GM19025 (cell line): ENCODE results near the gene JMJD4.
A peak's percentile ranks its signal among the peaks of the same experiment; 100 is the strongest.

Experiments
- ATAC-seq: cut with Tn5 transposase; IDR thresholded peaks from one replicate; pipeline ENCODE4 v1.9.1; 2021; ENCODE audit warnings: mild to moderate bottlenecking, low read depth, moderate library complexity; ENCODE audit not compliant: unreplicated experiment

JMJD4 gene

DNA sequence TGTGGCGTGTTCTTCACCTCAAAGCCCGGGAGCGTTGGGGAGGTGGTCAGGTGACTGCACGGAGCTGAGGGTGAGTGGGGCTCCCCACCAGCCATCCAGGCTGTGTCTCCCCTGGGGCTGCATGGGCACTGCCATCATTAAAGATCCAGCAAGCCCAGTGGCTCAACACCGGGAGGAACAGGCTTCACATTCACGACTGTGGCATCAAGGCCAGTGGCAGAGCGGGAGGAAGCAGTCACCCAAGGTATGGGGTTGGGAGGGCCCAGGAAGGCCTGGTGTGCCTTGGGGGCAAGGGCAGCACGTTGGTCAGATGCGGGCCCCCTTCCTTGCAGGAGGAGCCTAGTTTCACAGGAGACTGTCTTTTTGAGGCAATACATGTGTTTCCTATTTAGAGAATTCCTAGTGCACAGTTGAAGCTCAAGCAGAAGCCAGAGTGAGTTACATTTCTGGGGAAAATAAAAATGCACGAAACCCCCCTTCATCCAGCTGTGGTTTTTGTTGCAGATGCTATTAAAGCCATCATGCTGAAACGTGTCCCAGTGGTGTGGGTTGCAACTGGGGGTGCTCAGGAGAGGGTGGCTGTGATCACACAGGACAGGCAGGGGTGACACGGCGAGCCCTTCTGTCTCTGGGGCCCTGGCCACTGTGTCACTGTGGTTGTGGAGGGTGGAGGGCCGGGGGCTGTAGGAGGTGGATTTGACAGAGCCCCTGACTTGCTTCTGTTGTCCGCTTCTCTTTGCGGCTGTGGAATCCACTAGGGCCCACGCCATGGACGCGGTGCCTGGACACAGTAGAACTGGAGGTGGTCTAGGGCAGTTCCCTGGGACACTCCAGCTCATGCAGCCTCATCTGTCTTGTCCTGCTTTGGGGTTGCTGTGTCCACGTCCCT is 34.2 kb upstream of the JMJD4 start:
- no peak for ATAC-seq

DNA sequence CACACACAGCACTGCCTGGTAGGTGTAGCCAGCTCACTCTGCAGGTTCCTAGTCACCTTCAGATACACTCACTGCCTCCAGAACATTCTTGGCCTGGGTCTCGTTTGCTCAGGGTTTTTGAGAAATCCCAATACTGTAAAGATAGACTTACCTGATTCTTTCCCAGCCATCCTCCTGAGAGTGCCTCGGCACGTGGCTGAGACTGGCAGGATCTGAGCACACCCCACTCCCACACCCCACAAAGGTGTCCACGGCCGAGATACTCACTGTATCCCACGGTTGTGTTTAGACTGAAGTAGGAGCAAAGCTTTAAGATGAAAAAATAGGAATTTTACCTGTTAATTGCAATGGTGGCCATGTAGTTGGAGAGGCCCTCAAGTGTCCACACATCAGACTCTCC is 33.5 kb upstream of the JMJD4 start:
- ATAC-seq: no peak

DNA sequence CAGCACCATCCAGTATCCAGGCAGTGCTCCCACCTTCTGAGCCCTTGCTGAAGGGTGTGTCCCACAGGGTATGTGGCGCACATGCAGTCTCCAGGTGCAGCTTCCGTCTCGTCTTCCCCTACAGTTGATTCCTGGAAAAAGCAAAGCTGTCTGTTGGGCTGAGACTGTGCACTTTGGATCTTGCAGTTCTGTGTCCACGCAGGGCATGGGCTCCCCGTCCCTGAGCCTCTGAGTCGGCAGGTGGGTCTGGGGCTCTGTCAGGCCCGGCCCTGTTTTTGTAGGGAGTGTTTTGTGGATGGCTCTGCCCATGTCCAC is 33.0 kb upstream of the JMJD4 start:
- ATAC-seq: no peak

DNA sequence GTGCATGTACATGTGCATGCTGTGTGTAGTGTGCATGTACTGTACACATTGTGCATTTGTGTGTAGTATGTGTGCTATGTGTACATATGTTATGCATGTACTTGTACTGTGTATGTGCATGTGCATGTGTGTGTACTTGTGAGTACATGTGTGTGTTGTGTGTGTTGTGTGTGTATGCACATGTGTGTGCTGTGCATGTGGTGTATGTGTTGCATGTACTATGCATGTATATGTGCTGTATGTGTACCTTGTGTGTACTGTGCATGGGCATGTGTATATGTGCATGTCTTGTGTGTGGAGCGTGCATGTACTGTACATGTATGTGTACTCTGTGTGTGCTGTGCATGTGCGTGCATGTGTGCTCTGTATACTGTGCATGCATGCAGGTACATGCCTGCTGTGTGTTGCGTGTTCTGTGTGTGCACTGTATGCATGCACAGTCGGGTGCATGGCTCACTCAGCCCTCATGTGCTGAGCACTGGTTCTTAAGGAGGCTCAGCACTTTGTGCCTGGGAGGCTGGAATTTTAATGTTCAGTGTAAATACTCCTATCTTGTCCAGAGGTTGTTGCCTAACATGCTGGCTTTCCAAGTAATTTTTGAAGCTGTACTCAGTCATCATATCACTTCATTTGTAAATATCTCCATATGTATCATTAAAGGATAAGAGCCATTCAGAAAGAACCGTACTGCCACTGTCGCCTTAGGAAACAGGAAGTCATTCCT is 32.5 kb upstream of the JMJD4 start:
- no peak for ATAC-seq

DNA sequence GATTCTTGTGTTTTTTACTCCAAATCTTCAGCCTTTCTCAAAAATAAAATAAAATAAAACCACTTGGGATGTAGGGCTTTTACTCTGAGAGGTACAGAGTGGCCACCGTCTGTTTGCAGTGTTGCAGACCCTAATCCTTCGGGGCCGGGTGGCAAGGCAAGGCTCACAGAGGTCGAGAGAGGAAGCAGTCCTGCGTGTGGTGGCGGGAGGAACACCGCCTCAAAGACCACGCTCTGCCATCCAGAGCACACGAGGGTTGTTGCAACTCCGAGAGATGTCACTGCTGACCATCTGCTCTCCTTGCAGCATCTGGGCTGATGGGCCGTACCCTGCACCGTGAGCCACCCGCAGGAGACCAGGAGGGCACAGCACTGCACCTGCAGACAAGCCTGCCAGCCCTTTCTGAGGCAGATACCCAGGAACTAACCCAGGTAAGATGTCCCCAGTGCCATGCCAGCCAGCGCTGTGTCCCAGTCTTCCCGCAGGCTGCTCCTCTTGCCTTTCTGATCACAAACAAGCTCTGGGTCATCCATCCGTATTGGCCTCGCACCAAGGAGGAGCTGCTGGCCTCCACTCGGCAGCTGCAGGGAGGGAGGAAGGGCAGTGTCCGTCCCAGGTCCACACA is 31.7 kb upstream of the JMJD4 start:
- no peak for ATAC-seq

DNA sequence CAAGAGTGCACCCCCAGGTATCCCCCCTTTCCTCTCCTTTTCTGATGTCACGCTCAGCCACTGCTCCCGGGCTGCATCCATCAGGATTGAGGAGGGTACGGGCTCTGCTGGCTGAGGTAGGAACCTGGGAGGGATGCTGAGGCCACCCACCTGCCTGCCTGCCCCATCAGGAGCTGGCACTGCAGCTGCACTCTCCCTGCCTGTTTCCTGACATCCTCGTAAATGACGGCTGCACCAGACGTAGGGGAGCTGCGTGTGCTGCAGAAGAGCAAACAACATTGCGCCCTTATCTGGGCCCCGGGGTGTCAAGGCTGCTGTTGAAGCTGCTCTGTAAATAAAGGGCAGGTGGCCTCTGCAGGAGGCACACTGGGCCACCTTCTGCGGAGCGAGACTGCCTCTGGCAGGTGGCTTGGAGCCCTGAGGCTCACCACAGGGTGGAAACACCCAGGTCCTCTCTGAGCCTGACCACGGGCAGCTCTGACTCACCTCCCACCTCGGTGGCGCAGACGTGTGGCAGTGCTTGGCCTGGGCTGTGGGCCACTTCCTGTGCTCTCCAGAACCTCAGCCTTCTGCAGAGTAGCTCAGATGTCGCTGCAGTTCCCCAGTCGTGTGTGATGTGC is 31.0 kb upstream of the JMJD4 start:
- ATAC-seq: no peak

DNA sequence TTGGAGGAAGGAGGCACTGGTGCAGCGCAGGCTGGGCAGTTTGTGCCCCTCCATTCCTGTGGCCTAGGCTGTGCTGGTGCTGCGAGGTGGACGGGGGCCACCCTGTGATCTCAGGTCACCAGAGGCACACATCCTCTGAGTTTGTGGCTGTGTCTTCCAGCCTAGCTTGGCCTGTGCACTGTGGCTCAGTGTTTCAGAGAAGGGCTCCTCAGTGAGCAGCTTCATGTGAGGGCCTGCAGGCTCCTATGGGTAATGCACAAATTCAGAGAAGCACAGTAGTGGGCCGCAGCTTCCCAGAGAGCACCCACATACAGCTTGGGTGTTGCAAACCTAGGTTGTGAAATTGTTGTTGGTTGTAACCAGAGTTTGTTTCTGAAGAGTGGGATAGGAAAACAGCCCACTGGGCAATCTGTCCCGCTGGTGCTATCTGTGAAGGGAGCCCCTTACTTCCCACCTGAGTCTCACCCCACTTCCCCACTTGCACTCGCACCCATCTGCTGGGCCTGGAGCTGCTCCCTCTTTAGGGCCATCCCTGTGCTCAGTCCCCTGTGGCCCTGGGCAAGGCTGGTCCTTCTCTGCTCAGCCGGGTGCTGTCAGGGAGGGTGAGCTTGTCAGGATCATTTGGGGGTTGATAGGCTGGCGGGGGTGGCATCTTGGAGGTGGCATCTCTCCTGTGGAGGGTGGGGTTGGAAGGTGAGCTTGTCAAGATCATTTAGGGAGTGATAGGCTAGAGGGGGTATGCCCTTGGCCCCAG is 30.3 kb upstream of the JMJD4 start:
- ATAC-seq: no peak

DNA sequence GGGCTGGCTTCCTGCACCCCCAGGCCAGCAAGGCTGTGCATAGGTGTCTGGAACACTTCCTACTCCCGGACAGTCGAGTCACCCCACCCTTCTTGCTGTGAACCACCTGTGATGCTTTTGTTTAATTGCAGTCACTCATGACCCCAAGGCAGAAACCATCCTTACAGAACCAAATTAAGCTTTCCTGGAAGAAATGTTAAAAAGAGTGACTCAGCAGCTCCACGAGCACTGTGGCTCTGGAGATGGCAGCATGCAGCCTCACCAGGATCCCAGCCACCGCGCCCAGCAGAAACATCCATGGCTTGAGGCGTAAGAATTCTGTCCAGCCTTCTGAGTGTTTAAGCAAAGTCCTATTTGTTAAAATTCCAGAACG is 28.9 kb upstream of the JMJD4 start:
- no peak for ATAC-seq

DNA sequence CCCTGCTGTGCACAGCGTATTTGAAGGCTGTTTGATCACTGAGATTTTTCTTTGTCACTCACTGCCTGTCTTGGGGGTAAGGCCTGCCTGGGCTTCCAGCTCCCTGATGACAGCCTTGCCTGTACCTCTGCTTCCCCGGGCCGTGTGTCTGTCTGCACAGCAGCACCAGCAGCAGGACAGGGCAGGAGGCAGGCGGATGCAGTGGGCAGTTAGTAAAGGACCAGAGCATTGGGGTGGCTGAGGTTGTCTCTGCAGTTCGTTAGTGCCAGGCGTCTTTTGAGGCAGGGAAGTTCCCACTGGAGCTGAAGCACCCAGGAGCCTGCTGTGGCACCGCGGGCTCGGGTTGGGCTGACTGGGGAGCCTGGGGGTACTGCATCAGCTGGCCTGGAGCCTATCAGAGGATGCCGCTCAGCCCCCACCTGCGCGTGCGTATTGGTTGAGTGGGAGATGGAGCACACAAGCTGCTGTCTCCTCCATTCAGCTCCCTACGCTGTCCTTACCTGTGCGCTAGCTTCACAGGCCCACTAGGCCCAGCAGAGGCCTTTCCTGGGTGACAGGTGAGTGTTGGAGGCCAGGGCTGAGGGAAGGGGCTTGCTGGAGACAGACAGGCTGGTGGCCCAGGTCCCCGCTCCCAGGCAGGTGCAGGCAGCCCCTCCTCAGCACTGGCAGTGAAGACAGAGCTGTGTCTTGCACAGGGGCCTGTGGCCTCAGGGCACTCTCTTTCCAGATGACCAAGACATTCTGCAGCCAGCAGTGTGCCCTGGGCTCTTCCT is 28.3 kb upstream of the JMJD4 start:
- ATAC-seq: no peak

DNA sequence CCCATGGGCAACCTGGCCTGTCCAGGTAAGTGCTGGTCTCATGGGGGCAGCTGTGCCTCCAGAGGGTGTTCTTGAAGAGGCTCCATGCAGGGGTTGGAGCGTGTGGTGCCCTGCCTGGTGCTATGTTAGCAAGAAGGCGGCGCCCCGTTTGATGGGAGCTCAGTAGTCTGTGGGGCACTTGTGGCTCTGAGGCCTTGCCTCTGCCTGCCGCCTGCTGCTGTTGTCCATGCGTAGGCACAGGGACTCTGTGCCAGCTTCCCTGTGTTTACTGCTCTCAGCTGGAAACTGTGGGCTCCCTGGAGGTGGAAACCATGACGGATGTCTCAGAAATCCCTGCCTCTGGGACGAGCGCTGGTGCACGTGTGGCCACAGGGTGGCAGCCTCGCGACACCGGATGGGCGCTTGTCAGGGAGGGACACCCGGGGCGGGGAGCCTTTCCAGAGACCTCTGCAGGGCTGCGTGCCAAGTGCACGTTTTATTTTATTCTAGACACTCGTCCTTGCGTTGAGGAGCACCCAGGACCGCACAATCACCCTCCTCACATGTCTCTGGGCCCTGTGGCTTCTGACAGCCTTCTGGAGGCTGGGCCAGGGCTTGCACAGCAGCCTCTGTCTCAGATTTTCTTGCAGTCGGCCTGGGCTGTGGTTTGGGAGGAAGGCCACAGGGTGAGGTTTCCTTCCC is 27.3 kb upstream of the JMJD4 start:
- ATAC-seq: peak; percentile 55

DNA sequence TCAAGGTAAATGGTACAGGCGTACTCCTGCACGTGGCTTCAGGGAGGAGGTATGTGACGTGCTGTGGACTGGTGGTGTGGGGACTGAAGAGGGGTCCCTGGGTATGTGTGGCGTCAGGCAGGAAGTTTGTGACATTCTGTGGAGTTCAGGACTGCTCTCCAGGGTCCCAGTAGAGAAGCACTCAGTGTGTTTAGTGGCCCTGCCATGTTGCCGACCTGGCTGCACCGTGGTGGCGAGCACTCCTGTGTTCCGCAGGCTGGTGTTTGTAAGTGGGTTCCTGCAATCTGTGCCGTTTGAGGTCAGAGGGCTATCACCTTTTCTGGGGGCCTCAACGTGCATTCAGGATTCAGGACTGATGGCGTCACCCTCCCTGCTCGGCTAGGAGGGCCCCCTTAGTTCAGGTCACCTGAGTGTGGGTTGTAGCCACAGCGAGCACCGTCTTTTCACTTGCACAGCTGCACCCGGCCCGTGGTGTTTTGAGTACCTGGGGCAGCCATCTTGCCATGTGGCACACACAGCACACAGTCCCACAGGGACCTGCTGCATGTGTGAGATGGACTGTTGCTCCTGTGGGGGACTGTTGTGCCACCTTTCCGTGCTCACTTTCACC is 26.6 kb upstream of the JMJD4 start:
- ATAC-seq: no peak

DNA sequence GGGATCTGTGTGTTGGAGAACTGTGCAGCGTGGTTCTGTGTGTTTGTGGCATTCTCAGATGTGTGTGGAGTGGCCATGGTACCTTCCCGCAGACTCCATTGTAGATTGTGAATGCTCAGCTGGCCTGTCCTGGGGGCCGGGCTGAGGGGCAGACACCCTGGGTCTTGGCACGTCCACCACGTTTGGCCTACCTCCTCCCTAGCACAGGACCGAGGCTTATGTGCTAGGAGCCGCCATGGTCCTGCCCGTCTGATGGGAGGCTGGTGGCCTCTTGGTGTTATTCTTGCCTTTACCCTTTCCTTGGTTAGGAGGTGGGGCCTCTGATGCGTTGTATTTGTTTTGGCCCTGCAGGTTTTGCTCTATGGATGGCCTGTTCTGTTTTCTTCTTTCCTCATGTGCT is 25.3 kb upstream of the JMJD4 start:
- ATAC-seq: no peak

DNA sequence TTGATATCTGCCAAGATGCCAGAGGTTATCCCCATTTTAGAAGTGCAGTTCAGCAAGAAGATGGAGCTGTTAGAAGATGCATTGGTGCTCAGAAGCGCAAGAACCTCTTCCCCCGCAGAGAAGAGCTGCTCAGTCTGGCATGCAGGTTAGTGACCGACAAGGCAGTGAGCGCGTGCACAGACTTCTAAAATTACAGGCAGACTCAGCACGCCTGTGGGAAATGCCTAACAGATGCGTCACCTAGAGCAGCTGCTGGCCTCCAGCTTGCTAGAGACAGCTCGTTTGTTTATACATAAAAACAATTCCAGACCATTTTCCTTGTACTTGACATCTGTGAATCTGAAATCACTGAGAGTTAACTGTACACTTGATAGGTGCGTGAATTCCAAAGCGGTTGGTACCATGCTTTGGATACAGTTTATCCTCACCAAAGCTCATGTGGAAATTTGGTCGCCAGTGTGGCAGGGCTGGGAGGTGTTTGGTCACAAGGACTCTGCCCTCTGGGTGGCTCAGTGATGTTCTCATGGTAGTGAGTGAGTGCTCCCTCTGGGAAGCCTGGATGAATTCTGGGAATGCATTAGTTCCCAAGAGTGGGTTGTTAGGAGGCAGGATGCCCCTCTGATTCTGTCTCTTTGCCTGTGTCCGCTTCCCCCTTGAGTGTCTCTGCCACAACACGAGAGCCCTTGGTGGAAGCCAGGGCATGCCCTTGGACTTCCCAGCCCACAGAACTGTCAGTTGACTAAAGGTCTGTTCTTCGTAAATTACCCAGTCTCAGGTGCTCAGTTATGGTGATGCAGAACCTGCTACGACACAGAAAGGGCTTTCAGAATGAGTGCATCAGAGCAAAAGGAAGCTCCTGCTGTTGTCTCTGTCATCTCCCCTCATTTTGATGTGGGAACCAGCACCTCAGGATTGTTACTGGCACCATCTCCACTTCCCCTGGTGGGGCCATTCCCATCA is 24.5 kb upstream of the JMJD4 start:
- ATAC-seq: no peak

DNA sequence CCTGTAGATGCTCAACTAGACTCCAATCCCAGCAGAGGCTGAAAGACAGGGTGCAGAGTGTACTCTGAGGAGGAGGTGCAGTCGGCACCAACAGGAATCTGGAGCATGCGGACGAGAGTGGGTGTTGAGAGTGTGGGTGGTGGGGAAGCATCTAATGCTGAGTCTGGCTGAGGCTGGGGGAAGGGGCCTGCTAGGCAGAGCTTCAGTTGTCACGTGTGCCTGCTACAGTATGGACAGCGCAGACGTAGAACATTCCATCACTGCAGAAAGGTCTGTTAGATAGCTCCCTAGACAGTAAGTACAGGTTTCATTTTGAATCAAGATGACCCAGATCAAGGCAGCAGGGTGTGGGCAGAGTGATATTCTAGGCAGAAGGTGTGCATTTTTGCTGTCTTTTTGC is 23.3 kb upstream of the JMJD4 start:
- no peak for ATAC-seq

DNA sequence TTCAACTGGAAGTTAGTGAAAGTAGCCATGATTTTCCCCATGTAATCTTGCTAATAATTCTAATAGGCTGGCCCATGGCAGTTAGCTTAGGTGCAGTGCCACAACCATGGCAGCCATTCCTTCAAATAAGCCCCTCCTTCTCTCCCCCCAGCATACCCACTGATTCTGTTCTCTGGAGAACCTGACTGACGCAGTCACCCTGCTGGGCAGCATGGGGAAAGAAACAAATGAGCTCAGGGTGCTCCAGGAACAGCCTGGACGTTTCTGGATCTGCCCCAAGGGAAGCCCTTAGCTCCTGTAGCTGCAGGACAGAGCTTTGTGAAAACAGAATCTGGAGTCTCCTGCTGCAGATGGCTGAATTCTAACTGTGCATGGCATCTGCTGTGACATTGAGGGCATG is 22.7 kb upstream of the JMJD4 start:
- no peak for ATAC-seq

DNA sequence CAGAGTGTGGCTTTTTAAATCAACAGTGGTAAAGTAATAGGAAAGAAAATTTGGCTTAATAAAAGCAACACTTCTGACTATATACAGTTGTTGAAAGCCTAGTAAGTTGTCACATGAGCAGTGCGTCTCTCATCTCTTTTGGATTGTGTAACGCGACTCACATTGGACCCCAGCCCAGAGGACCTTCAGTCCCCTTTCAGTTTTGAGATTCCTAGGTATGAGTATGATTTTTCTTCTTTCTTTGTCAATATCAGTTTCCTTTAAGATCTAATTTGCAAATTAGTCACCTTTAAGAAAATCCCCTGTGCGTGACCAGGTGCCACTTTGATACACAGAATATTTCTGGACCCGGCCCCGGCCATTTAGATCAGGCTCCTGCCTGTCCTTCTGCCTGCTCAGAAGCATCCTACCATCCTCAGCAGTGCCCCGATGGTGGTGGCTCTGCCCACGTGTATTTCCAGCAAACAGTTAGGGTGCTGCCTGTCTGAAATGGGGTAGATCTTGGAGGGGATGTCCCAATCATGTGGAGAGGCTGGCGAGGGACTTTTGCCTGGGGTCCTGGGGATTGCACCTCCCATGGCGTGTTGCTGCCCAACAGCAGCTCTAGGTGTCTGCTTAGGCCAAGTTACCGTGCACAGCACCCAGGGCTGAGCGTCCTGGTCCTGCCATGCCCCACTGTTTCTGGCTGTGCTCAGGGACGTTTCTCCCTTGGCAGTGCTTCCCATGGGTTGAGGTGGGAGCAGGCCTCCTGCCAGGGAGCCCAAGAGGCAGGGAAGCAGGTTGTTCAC is 21.3 kb upstream of the JMJD4 start:
- no peak for ATAC-seq

DNA sequence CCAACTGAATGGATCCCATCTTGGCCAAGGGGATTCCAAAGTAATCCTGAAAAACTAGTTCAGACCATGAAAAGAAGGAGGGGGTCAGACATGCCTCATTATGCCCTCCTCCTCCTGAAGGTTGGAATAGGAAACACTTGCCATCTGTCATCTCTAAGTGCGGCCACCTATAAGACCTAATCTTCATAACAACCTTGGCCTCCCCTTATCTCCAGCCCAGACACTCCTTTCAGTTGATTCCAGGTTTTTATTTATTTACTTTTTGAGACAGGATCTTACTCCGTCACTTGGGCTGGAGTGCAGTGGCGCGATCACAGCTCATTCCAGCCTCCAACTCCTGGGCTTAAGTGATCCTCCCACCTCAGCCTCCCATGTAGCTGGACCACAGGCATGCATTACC is 19.9 kb upstream of the JMJD4 start:
- no peak for ATAC-seq
